ENCODE results near the gene SHC3. TPM values are rescaled to one million over a fixed set of nuclear protein-coding genes. Genes with fewer than 3 reads are reported as not detected.

Gene SHC3
- total and polyA plus RNA-seq, 12 donors = 5.6 to 56.7 (median 20.9) TPM

- WGBS, 4 donors = 88 to 92% (median 89%) methylated on average over 6 of the region's 6 CpGs
Observed at GRCh38 chr9:89065921-89066320, 112.7 kb downstream of the SHC3 start.

GRCh38 chr9:89060790-89061189 lies 117.8 kb downstream of the SHC3 start:
- Histone ChIP-seq H3K27ac (no peak overlapping the region), H3K4me3 (no peak overlapping the region), H3K36me3 (replicated peaks in 1 of 2) (no peaks in the 10 kb centered on the region), H3K4me1 (replicated peaks in 1 of 2) (no peaks in the 10 kb centered on the region), H3K9me3 (replicated peaks in 1 of 3) (no peaks in the 10 kb centered on the region), H3K27me3 (no peaks in the 10 kb centered on the region)
- 89 to 98% (median 95%) methylated on average over 5 of the region's 5 CpGs for WGBS, 4 donors
- intact Hi-C loops (cut with DNase I) = no loop called here
- TF ChIP-seq CTCF (IDR thresholded peaks at IDR 0.05) (no peak), POLR2A (IDR thresholded peaks at IDR 0.05) (no peak)
- DNase-seq = no peak

More at GRCh38 chr9:89065921-89066320, 112.7 kb downstream of the SHC3 start:
- Histone ChIP-seq H3K9me3 (replicated peaks in 1 of 3) (no peaks in the 10 kb centered on the region), H3K27me3 (no peaks in the 10 kb centered on the region), H3K4me3 (no peak overlapping the region), H3K36me3 (replicated peaks in 1 of 2) (no peaks in the 10 kb centered on the region), H3K4me1 (replicated peaks in 1 of 2) (no peaks in the 10 kb centered on the region), H3K27ac (no peak overlapping the region)
- TF ChIP-seq CTCF (IDR thresholded peaks at IDR 0.05) (no peak), POLR2A (IDR thresholded peaks at IDR 0.05) (no peak)
- no peak for DNase-seq
- intact Hi-C loops (cut with DNase I) = no loop called here

- TF ChIP-seq POLR2A (IDR thresholded peaks at IDR 0.05) (no peak), CTCF (IDR thresholded peaks at IDR 0.05) (no peak)
- no peaks in the 10 kb centered on the region for H3K36me3 ChIP-seq (replicated peaks in 1 of 2)
- no peak overlapping the region for H3K4me3 ChIP-seq
- intact Hi-C loops (cut with DNase I) = no loop called here
- H3K27ac ChIP-seq = no peak overlapping the region
- H3K4me1 ChIP-seq (replicated peaks in 1 of 2) = no peaks in the 10 kb centered on the region
- DNase-seq = no peak
- WGBS, 4 donors = 92 to 98% (median 94%) methylated on average over 14 to 15 of the region's 15 CpGs
- H3K27me3 ChIP-seq = no peaks in the 10 kb centered on the region
- no peaks in the 10 kb centered on the region for H3K9me3 ChIP-seq (replicated peaks in 1 of 3)
Observed at GRCh38 chr9:89059925-89060506, 118.6 kb downstream of the SHC3 start.

GRCh38 chr9:89058906-89059305 lies 119.7 kb downstream of the SHC3 start:
- no peaks in the 10 kb centered on the region for H3K4me1 ChIP-seq (replicated peaks in 1 of 2)
- H3K36me3 ChIP-seq (replicated peaks in 1 of 2) = no peaks in the 10 kb centered on the region
- no peak for TF ChIP-seq POLR2A (IDR thresholded peaks at IDR 0.05)
- TF ChIP-seq CTCF (IDR thresholded peaks at IDR 0.05) = no peak
- no peaks in the 10 kb centered on the region for H3K27me3 ChIP-seq
- WGBS, 4 donors = 90 to 97% (median 94%) methylated on average over 12 of the region's 12 CpGs
- H3K27ac ChIP-seq = no peak overlapping the region
- intact Hi-C loops (cut with DNase I) = no loop called here
- DNase-seq = no peak
- no peak overlapping the region for H3K4me3 ChIP-seq
- H3K9me3 ChIP-seq (replicated peaks in 1 of 3) = no peaks in the 10 kb centered on the region
